GM21825 (cell line): ENCODE results near the gene TTC4.
"Not testable (repeated sequence)": the region's sequence is repeated elsewhere in the genome, so short reads cannot be mapped to it uniquely, and the experiment has no call there.

ENCODE experiments used
- ATAC-seq: cut with Tn5 transposase; IDR thresholded peaks from one replicate; pipeline ENCODE4 v1.9.1; 2021; ENCODE audit warnings: mild to moderate bottlenecking, moderate library complexity; ENCODE audit not compliant: unreplicated experiment

Gene TTC4

GRCh38 chr1:54745274-54745673 lies 29.6 kb downstream of the TTC4 start:
- ATAC-seq = no peak

GRCh38 chr1:54745864-54746263 lies 30.2 kb downstream of the TTC4 start:
- ATAC-seq = no peak

GRCh38 chr1:54748094-54748835 lies 32.6 kb downstream of the TTC4 start:
- no peak for ATAC-seq

- no peak for ATAC-seq
Observed at GRCh38 chr1:54750596-54750995, 34.9 kb downstream of the TTC4 start.

- no peak for ATAC-seq
Observed at GRCh38 chr1:54751426-54751825, 35.8 kb downstream of the TTC4 start.

- no peak for ATAC-seq
Observed at GRCh38 chr1:54754045-54754444, 38.4 kb downstream of the TTC4 start.

- no peak for ATAC-seq
Observed at GRCh38 chr1:54754486-54755285, 39.0 kb downstream of the TTC4 start.

- no peak for ATAC-seq
Observed at GRCh38 chr1:54757833-54758232, 42.2 kb downstream of the TTC4 start.

GRCh38 chr1:54758678-54759348 lies 43.2 kb downstream of the TTC4 start:
- ATAC-seq = no peak

- ATAC-seq = no peak
Observed at GRCh38 chr1:54763816-54764132, 48.1 kb downstream of the TTC4 start.

GRCh38 chr1:54764133-54764921 lies 48.7 kb downstream of the TTC4 start, which contains the start of gene PARS2:
PARS2 (minus strand) TSS chr1:54764523; CDS start chr1:54759161, 5,362 bp downstream.
- ATAC-seq = peak; percentile 97

GRCh38 chr1:54764922-54765561 lies 49.4 kb downstream of the TTC4 start:
- peak; percentile 4 for ATAC-seq

- ATAC-seq = no peak
Observed at GRCh38 chr1:54766726-54767125, 51.1 kb downstream of the TTC4 start.

GRCh38 chr1:54767526-54767925 lies 51.9 kb downstream of the TTC4 start:
- ATAC-seq = no peak

GRCh38 chr1:54768093-54768492 lies 52.4 kb downstream of the TTC4 start:
- ATAC-seq = no peak

GRCh38 chr1:54772951-54773350 lies 57.3 kb downstream of the TTC4 start:
- no peak for ATAC-seq

GRCh38 chr1:54774820-54775498 lies 59.3 kb downstream of the TTC4 start:
- no peak for ATAC-seq

- not testable (repeated sequence) for ATAC-seq
Observed at GRCh38 chr1:54775828-54776721, 60.4 kb downstream of the TTC4 start.

- ATAC-seq = no peak
Observed at GRCh38 chr1:54777011-54777410, 61.4 kb downstream of the TTC4 start.
